Measurements from ENCODE around the gene AIF1L.
"Not testable (repeated sequence)": the region's sequence is repeated elsewhere in the genome, so short reads cannot be mapped to it uniquely, and the experiment has no call there.

Gene AIF1L

GRCh38 chr9:131098391-131099101 is 2.2 kb downstream of the AIF1L start:
- no peak for DNase-seq (ENCODE audit: low read depth in 2 of 2)

- DNase-seq (ENCODE audit: low read depth in 2 of 2), result no peak
Observed at GRCh38 chr9:131099102-131099606, 2.8 kb downstream of the AIF1L start.

- DNase-seq (ENCODE audit: low read depth in 2 of 2), result not testable (repeated sequence)
Observed at GRCh38 chr9:131099845-131100244, 3.5 kb downstream of the AIF1L start.

GRCh38 chr9:131100445-131100844 is 4.1 kb downstream of the AIF1L start:
- DNase-seq (ENCODE audit: low read depth in 2 of 2), result no peak

GRCh38 chr9:131101207-131101964 is 5.1 kb downstream of the AIF1L start:
- no peak for DNase-seq (ENCODE audit: low read depth in 2 of 2)

GRCh38 chr9:131103024-131103423 is 6.7 kb downstream of the AIF1L start:
- DNase-seq (ENCODE audit: low read depth in 2 of 2), result no peak

GRCh38 chr9:131103535-131103934 is 7.2 kb downstream of the AIF1L start:
- no peak for DNase-seq (ENCODE audit: low read depth in 2 of 2)

- no peak for DNase-seq (ENCODE audit: low read depth in 2 of 2)
Observed at GRCh38 chr9:131104016-131104740, 7.8 kb downstream of the AIF1L start.

- no peak for DNase-seq (ENCODE audit: low read depth in 2 of 2)
Observed at GRCh38 chr9:131105952-131106351, 9.6 kb downstream of the AIF1L start.

GRCh38 chr9:131107760-131108159 is 11.4 kb downstream of the AIF1L start:
- no peak for DNase-seq (ENCODE audit: low read depth in 2 of 2)

GRCh38 chr9:131111186-131111853 is 15.0 kb downstream of the AIF1L start:
- no peak for DNase-seq (ENCODE audit: low read depth in 2 of 2)

GRCh38 chr9:131111854-131112311 is 15.6 kb downstream of the AIF1L start:
- DNase-seq (ENCODE audit: low read depth in 2 of 2), result no peak

GRCh38 chr9:131112374-131113154 is 16.2 kb downstream of the AIF1L start:
- no peak for DNase-seq (ENCODE audit: low read depth in 2 of 2)

GRCh38 chr9:131113655-131114054 is 17.3 kb downstream of the AIF1L start:
- DNase-seq (ENCODE audit: low read depth in 2 of 2), result no peak

GRCh38 chr9:131114084-131114535 is 17.8 kb downstream of the AIF1L start:
- no peak for DNase-seq (ENCODE audit: low read depth in 2 of 2)

- DNase-seq (ENCODE audit: low read depth in 2 of 2), result not testable (repeated sequence)
Observed at GRCh38 chr9:131115360-131115742, 19.0 kb downstream of the AIF1L start.

- no peak for DNase-seq (ENCODE audit: low read depth in 2 of 2)
Observed at GRCh38 chr9:131116281-131117120, 20.2 kb downstream of the AIF1L start.

GRCh38 chr9:131117121-131117761 is 20.9 kb downstream of the AIF1L start:
- DNase-seq (ENCODE audit: low read depth in 2 of 2), result no peak

- DNase-seq (ENCODE audit: low read depth in 2 of 2), result no peak
Observed at GRCh38 chr9:131117762-131118145, 21.4 kb downstream of the AIF1L start.

Data from stimulated activated CD8-positive, alpha-beta memory T cell treated with anti-CD3 and anti-CD28 coated beads, Interleukin-15, amount 100 ng/mL, for 48 hours (primary cell).